GM12892 (cell line): ENCODE data around the gene CENPP.

ENCODE experiments used
- POLR2A ChIP-seq: IDR thresholded peaks from 2 replicates; pipeline ENCODE4 v1.6.1; 2011; ENCODE audit warnings: low read depth, low read length, control low read depth
- POLR2AphosphoS5 ChIP-seq: IDR thresholded peaks from 2 replicates; pipeline ENCODE4 v1.6.1; 2011; ENCODE audit warnings: low read depth, low read length, control low read depth
- TAF1 ChIP-seq: IDR thresholded peaks from 2 replicates; pipeline ENCODE4 v1.6.1; 2011; ENCODE audit warnings: low read depth, mild to moderate bottlenecking, control low read depth, low read length, borderline replicate concordance

DNA sequence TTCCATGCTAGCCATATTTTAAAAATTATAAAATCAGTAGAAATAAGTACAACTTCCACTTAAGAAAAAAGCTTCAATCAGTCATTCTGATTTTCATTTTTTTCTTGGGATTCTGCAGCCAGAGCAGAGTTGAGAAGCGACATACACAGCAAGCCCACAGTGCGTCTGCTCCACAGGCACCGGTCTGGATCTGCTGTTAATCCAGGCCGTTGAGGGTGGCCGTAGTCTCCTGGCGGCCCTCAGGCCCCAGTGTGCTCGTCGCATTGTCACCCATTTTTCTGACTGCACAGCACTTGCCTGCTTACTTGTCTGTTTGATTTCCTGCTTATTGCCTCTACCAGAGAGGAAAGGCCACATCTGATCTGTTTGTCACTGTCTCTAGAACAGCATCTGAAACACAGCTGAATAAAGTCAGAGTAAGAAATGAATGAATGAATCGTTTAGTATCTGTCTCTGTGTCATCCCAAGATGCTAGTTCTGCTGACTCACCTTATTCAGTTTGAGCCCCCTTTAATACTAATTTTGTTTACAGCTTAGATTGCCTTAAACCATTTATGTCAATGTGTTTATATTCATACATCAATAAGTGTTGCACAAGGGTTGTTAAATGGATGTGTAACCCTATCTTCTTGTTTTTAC is 168.1 kb downstream of the CENPP start:
- no peak for TF ChIP-seq POLR2A
- no peak for TF ChIP-seq TAF1
- no peak for TF ChIP-seq POLR2AphosphoS5
